ENCODE data around the gene RFX3.

- TF ChIP-seq CTCF (IDR thresholded peaks at IDR 0.05), result no peak
- no peak for TF ChIP-seq POLR2A (IDR thresholded peaks at IDR 0.05)
Observed at GRCh38 chr9:3464033-3464638, 61.7 kb downstream of the RFX3 start.
